GM23248 (cell line): ENCODE measurements around the gene HK1.

Experiments
- EZH2 ChIP-seq: fragments of 200-600 bp; sonication (generic); IDR thresholded peaks from 2 replicates; pipeline ENCODE4 v1.6.1; 2018; ENCODE audit warnings: antibody characterized with exemption, mild to moderate bottlenecking; ENCODE audit not compliant: insufficient read depth, poor library complexity, severe bottlenecking
- EZH2phosphoT487 ChIP-seq: fragments of 200-600 bp; sonication (generic); IDR thresholded peaks from 2 replicates; pipeline ENCODE4 v1.6.1; 2018; ENCODE audit warnings: antibody characterized with exemption, moderate library complexity, mild to moderate bottlenecking, low read depth; ENCODE audit not compliant: insufficient read depth

- TF ChIP-seq EZH2 (no peak), EZH2phosphoT487 (no peak)
Measured at GRCh38 chr10:69232736-69233480, 45.4 kb upstream of the HK1 start.
